ENCODE measurements around the gene STAT4.

Gene STAT4

DNA sequence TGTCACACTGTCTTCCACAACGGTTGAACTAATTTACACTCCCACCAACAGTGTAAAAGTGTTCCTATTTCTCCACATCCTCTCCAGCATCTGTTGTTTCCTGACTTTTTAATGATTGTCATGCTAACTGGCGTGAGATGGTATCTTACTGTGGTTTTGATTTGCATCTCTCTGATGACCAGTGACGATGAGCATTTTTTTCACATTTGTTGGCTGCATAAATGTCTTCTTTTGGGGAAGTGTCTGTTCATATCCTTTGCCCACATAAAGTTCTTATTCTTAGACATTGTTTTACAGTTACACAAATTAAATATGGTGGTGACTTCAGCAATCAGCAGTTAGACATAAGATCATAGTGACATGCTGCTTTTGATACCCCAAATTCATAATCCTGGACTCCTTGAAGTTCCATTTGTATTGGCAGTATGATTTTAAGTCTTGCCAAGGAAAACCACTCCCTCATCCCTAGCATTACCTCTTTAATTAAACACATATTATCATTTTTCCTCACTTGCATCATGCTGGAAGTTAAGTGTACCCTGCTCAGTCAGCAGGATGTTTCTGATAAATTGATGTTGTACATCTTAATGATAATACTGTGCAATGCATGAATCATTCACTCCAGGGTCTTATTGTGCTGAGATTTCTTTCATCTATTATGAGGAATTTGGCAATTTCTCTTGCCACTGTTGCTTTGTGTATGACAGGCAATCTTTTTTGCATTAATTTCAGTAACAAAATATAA, 69.2 kb downstream of the STAT4 start:
- ATAC-seq, result no peak
- no peak for TF ChIP-seq ZNF8 (CRISPR knock-in tag; IDR thresholded peaks at IDR 0.05)
- TF ChIP-seq, protein P1, sequence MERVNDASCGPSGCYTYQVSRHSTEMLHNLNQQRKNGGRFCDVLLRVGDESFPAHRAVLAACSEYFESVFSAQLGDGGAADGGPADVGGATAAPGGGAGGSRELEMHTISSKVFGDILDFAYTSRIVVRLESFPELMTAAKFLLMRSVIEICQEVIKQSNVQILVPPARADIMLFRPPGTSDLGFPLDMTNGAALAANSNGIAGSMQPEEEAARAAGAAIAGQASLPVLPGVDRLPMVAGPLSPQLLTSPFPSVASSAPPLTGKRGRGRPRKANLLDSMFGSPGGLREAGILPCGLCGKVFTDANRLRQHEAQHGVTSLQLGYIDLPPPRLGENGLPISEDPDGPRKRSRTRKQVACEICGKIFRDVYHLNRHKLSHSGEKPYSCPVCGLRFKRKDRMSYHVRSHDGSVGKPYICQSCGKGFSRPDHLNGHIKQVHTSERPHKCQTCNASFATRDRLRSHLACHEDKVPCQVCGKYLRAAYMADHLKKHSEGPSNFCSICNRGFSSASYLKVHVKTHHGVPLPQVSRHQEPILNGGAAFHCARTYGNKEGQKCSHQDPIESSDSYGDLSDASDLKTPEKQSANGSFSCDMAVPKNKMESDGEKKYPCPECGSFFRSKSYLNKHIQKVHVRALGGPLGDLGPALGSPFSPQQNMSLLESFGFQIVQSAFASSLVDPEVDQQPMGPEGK (CRISPR knock-in tag; IDR thresholded peaks at IDR 0.05; ENCODE audit: borderline replicate concordance), result no peak
- TF ChIP-seq ZNF70 (CRISPR knock-in tag; IDR thresholded peaks at IDR 0.05), result no peak
- TF ChIP-seq CREB5 (CRISPR knock-in tag; IDR thresholded peaks at IDR 0.05; ENCODE audit: low read depth), result no peak
- no peak for TF ChIP-seq PPARA (CRISPR knock-in tag; IDR thresholded peaks at IDR 0.05; ENCODE audit: borderline replicate concordance)
- no peak for TF ChIP-seq TOX (CRISPR knock-in tag; IDR thresholded peaks at IDR 0.05; ENCODE audit: borderline replicate concordance)
- no peak for TF ChIP-seq GLIS3 (CRISPR knock-in tag; IDR thresholded peaks at IDR 0.05)
- TF ChIP-seq ZNF565 (CRISPR knock-in tag; conservative IDR thresholded peaks at IDR 0.05; ENCODE audit: low read depth), result no peak
- TF ChIP-seq BACH2 (CRISPR knock-in tag; IDR thresholded peaks at IDR 0.05; ENCODE audit: borderline replicate concordance), result no peak
- no peak for TF ChIP-seq RARB (CRISPR knock-in tag; IDR thresholded peaks at IDR 0.05)
- TF ChIP-seq ZFP30 (CRISPR knock-in tag; IDR thresholded peaks at IDR 0.05), result no peak
- TF ChIP-seq CSRNP3 (CRISPR knock-in tag; IDR thresholded peaks at IDR 0.05), result no peak
- TF ChIP-seq ARNTL (CRISPR knock-in tag; IDR thresholded peaks at IDR 0.05; ENCODE audit: borderline replicate concordance, low read depth), result no peak
- TF ChIP-seq, protein P2, sequence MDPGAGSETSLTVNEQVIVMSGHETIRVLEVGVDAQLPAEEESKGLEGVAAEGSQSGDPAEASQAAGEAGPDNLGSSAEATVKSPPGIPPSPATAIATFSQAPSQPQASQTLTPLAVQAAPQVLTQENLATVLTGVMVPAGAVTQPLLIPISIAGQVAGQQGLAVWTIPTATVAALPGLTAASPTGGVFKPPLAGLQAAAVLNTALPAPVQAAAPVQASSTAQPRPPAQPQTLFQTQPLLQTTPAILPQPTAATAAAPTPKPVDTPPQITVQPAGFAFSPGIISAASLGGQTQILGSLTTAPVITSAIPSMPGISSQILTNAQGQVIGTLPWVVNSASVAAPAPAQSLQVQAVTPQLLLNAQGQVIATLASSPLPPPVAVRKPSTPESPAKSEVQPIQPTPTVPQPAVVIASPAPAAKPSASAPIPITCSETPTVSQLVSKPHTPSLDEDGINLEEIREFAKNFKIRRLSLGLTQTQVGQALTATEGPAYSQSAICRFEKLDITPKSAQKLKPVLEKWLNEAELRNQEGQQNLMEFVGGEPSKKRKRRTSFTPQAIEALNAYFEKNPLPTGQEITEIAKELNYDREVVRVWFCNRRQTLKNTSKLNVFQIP (CRISPR knock-in tag; IDR thresholded peaks at IDR 0.05; ENCODE audit: borderline replicate concordance, low read depth), result no peak
- no peak for TF ChIP-seq OSR1 (CRISPR knock-in tag; IDR thresholded peaks at IDR 0.05)
- TF ChIP-seq CSDC2 (CRISPR knock-in tag; IDR thresholded peaks at IDR 0.05), result no peak

GRCh38 chr2:191078165-191078867, 72.5 kb downstream of the STAT4 start:
- TF ChIP-seq ARNTL (CRISPR knock-in tag; IDR thresholded peaks at IDR 0.05; ENCODE audit: borderline replicate concordance, low read depth), result no peak
- no peak for TF ChIP-seq CREB5 (CRISPR knock-in tag; IDR thresholded peaks at IDR 0.05; ENCODE audit: low read depth)
- TF ChIP-seq, protein P2 (CRISPR knock-in tag; IDR thresholded peaks at IDR 0.05; ENCODE audit: borderline replicate concordance, low read depth), result no peak
- no peak for TF ChIP-seq TCF4 (CRISPR knock-in tag; IDR thresholded peaks at IDR 0.05; ENCODE audit: borderline replicate concordance)
- no peak for TF ChIP-seq OSR1 (CRISPR knock-in tag; IDR thresholded peaks at IDR 0.05)
- no peak for TF ChIP-seq ZNF565 (CRISPR knock-in tag; conservative IDR thresholded peaks at IDR 0.05; ENCODE audit: low read depth)
- TF ChIP-seq TOX (CRISPR knock-in tag; IDR thresholded peaks at IDR 0.05; ENCODE audit: borderline replicate concordance), result no peak
- TF ChIP-seq CSRNP3 (CRISPR knock-in tag; IDR thresholded peaks at IDR 0.05), result no peak
- TF ChIP-seq TSHZ2 (CRISPR knock-in tag; IDR thresholded peaks at IDR 0.05), result no peak
- no peak for TF ChIP-seq RARB (CRISPR knock-in tag; IDR thresholded peaks at IDR 0.05)
- TF ChIP-seq, protein P1 (CRISPR knock-in tag; IDR thresholded peaks at IDR 0.05; ENCODE audit: borderline replicate concordance), result no peak
- TF ChIP-seq GLIS3 (CRISPR knock-in tag; IDR thresholded peaks at IDR 0.05), result no peak
- ATAC-seq, result no peak

Data from SK-N-SH treated with all-trans-retinoic acid at 6 μM for 48 hours (cell line).